GM06990 (cell line): Measurements from ENCODE around the gene GIPC1.
A peak's percentile ranks its signal among the peaks of the same experiment; 100 is the strongest.

Experiments used
- DNase-seq: peaks from one replicate; pipeline ENCODE4 v3.0.0-alpha.2; 2011; ENCODE audit not compliant: insufficient read length; ENCODE audit errors: extremely low read depth
- H3K27me3 ChIP-seq: replicated peaks from 2 replicates; pipeline ENCODE4 v1.6.0; 2011; ENCODE audit warnings: low read length; ENCODE audit not compliant: control insufficient read depth, insufficient read depth
- H3K36me3 ChIP-seq: 2 replicates; pipeline ENCODE4 v1.5.1; 2011; ENCODE audit warnings: low read length; ENCODE audit not compliant: control insufficient read depth, insufficient read depth
- H3K4me3 ChIP-seq: replicated peaks from 2 replicates; pipeline ENCODE4 v1.5.1; 2011; ENCODE audit warnings: low read depth, mild to moderate bottlenecking, control low read depth, low read length
- CTCF ChIP-seq: IDR thresholded peaks from 2 replicates; pipeline ENCODE4 v1.5.1; 2011; ENCODE audit warnings: low read length, control low read depth, mild to moderate bottlenecking, inconsistent platforms; ENCODE audit not compliant: insufficient read depth, poor library complexity, severe bottlenecking

The GIPC1 gene

GRCh38 chr19:14540741-14541525 is 45.0 kb upstream of the GIPC1 start:
- DNase-seq: no peak
- Histone ChIP-seq H3K4me3 (no peak overlapping the region), H3K36me3 (no peaks in the 10 kb centered on the region; the same call in none of the 2 replicates), H3K27me3 (no peaks in the 10 kb centered on the region)
- no peak for TF ChIP-seq CTCF

GRCh38 chr19:14536926-14537692 is 41.2 kb upstream of the GIPC1 start:
- no peak for TF ChIP-seq CTCF
- no peaks in the 10 kb centered on the region for H3K27me3 ChIP-seq
- H3K4me3 ChIP-seq: no peak overlapping the region
- no peaks in the 10 kb centered on the region; the same call in 1 of the 2 replicates for H3K36me3 ChIP-seq
- DNase-seq: no peak

GRCh38 chr19:14533450-14533849 is 37.5 kb upstream of the GIPC1 start:
- TF ChIP-seq CTCF: no peak
- Histone ChIP-seq H3K36me3 (no peaks in the 10 kb centered on the region; the same call in 1 of the 2 replicates), H3K27me3 (no peaks in the 10 kb centered on the region), H3K4me3 (no peak overlapping the region)
- DNase-seq: no peak

- no peaks in the 10 kb centered on the region for H3K27me3 ChIP-seq
- H3K36me3 ChIP-seq: no peaks in the 10 kb centered on the region; the same call in 1 of the 2 replicates
- DNase-seq: no peak
- TF ChIP-seq CTCF: no peak
- peak overlapping the region; percentile 95 for H3K4me3 ChIP-seq
Measured at GRCh38 chr19:14530506-14530905, 34.6 kb upstream of the GIPC1 start.

- TF ChIP-seq CTCF: no peak
- peak overlapping the region; percentile 95 for H3K4me3 ChIP-seq
- no peaks in the 10 kb centered on the region; the same call in 1 of the 2 replicates for H3K36me3 ChIP-seq
- no peak for DNase-seq
- no peaks in the 10 kb centered on the region for H3K27me3 ChIP-seq
Measured at GRCh38 chr19:14530005-14530348, 34.0 kb upstream of the GIPC1 start.
